Psoas muscle (tissue), 8 donors: ENCODE measurements around the gene RETN. TPM values are rescaled to one million over a fixed set of nuclear protein-coding genes. Genes with fewer than 3 reads are reported as not detected.

Source experiments
- ATAC-seq, 4 donors: fragments of 200-7000 bp; cut with Tn5 transposase; one replicate each; pipeline ENCODE4 v1.9.1; 2020; ENCODE audit warnings: moderate library complexity in 3 of 4, mild to moderate bottlenecking in 2 of 4
- DNase-seq, 2 donors: peaks; one replicate each; pipeline ENCODE4 v3.0.0-alpha.2; 2020
- H3K27ac ChIP-seq: fragments of 200-600 bp; one replicate; pipeline ENCODE4 v1.8.0; 2022
- H3K27me3 ChIP-seq, 3 donors: fragments of 200-600 bp in 1 of 3; one replicate each; pipeline versions ENCODE4 v1.6.1 to v1.8.0; 2013 to 2022; ENCODE audit warnings: low read length in 2 of 3, mild to moderate bottlenecking in 2 of 3, moderate library complexity in 1 of 3; ENCODE audit not compliant: insufficient read depth in 3 of 3
- H3K36me3 ChIP-seq, 2 donors: fragments of 200-600 bp in 1 of 2; one replicate each; pipeline versions ENCODE4 v1.6.1 to v1.8.0; 2013 to 2022; ENCODE audit warnings: low read depth in 1 of 2, mild to moderate bottlenecking in 1 of 2, moderate library complexity in 1 of 2; ENCODE audit not compliant: insufficient read depth in 1 of 2
- H3K4me1 ChIP-seq: fragments of 200-600 bp; one replicate; pipeline ENCODE4 v1.8.0; 2022
- H3K4me3 ChIP-seq: fragments of 200-600 bp; one replicate; pipeline ENCODE4 v1.8.0; 2022; ENCODE audit warnings: mild to moderate bottlenecking
- H3K9me3 ChIP-seq: fragments of 200-600 bp; one replicate; pipeline ENCODE4 v1.8.0; 2022
- WGBS, 3 donors: extraction: QIAGEN DNeasy Blood & Tissue Kit; methylation state at CpG; one replicate each; pipeline versions ENCODE4 v1.1.6 to v1.1.7; 2013; 5-methylcytosine and 5-hydroxymethylcytosine counted together
- intact Hi-C, 2 donors: fragments of 100-400 bp; cut with DNase I; formaldehyde crosslinking; loops; one replicate each; pipeline versions ENCODE4 v1.11.0 to v1.14.2; 2022
- polyA plus RNA-seq, 3 donors: library from polyadenylated mRNA; stranded (reverse); fragments of 200-250 nt; gene quantifications; one replicate each; pipeline ENCODE4 v1.2.3, GENCODE V29; 2013
- total RNA-seq, 4 donors: library from RNA; stranded (reverse); fragmentation: NEBNext Ultra II Directional in 2 of 4; extraction: Animal tissue kit (Norgen Biotek cat#: 25700) in 2 of 4; gene quantifications; one replicate each; pipeline versions ENCODE4 v1.2.1 to v1.2.4, GENCODE V29; 2021 to 2023
- TF ChIP-seq, protein P1 (sequence below): fragments of 200-600 bp; IDR thresholded peaks from one replicate; pipeline ENCODE4 v1.8.0; 2022; ENCODE audit warnings: antibody characterized with exemption
- donor health status: healthy with polysubstance abuse.
- donor health status: DM: no; HTN: no; CAD: no; lungs with moderate emphysema.
- donor health status: Bipolar disorder and iron deficiency.
- donor health status: healthy.
- donor health status: DM: yes; HTN: yes; CAD: no.
- donor health status: DM: no; HTN: no; CAD: no.
- donor health status: DM: no; HTN: no; CAD: no.
- donor health status: DM: yes; HTN: yes; CAD: no.

The RETN gene
- total and polyA plus RNA-seq, 7 donors, result 0.46 to 4.7 (median 0.57) TPM; not detected in 2

DNA sequence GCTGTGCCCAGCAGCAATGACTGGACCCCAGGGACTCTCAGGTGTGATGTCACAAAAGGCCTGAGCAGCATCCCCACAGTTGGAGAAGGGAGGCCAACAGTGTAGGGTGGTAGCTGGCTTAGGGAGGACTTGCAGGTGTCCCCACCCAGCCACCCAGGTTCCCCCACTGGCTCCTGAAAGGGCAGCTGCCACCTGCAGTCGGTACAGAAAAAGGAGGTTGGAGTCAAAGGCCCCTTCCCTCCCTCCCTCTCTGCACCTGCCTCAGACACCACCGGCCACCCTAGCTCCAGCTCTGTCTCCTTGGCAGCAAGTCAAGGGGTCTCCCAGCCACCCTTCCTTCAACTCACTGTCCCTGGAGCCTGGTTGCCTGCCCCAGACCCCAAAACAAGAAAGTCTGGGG lies 35.2 kb upstream of the RETN start, which contains the start of gene PCP2:
Gene PCP2 (minus strand): TSS at position 22 of the 400 bp plus-strand sequence. CDS start 262 bp downstream, outside the sequence.
- intact Hi-C loops, result no loop called here
- no peak within 1 kb of the TSS for H3K27ac ChIP-seq
- 11 to 52% (median 32%) methylated on average over 1 to 2 of the region's 2 CpGs for WGBS, 3 donors
- TF ChIP-seq, protein P1, sequence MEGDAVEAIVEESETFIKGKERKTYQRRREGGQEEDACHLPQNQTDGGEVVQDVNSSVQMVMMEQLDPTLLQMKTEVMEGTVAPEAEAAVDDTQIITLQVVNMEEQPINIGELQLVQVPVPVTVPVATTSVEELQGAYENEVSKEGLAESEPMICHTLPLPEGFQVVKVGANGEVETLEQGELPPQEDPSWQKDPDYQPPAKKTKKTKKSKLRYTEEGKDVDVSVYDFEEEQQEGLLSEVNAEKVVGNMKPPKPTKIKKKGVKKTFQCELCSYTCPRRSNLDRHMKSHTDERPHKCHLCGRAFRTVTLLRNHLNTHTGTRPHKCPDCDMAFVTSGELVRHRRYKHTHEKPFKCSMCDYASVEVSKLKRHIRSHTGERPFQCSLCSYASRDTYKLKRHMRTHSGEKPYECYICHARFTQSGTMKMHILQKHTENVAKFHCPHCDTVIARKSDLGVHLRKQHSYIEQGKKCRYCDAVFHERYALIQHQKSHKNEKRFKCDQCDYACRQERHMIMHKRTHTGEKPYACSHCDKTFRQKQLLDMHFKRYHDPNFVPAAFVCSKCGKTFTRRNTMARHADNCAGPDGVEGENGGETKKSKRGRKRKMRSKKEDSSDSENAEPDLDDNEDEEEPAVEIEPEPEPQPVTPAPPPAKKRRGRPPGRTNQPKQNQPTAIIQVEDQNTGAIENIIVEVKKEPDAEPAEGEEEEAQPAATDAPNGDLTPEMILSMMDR, result no peak
- peaks cover 0 to 25% (median 13%) of the 10 kb centered on the region in 3 donors for H3K27me3 ChIP-seq
- no peaks in the 10 kb centered on the region for H3K36me3 ChIP-seq
- DNase-seq (no peak), ATAC-seq (no peak)
- peaks cover 10% of the 10 kb centered on the region for H3K4me1 ChIP-seq
- H3K4me3 ChIP-seq, result no peak within 1 kb of the TSS
- H3K9me3 ChIP-seq, result no peaks in the 10 kb centered on the region

DNA sequence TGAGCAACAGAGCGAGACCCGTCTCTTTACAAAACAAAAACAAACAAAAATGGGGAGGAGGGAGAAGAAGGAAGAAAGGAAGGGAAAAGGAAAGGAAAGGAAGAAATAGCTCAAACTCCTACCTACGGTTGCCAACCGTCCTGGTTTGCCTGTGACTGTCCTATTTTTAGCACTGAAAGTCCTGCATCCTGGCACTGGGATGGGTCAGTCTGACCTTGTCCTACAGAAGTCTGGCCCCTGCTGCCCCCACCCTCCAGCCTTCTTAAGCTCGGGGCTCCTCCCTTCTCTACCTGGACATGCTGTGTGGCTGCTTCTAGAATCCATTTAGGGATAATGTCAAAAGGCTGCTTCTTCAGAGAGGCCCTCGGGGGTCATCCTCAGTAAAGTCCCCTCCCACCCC lies 33.2 kb upstream of the RETN start:
- intact Hi-C loops, result no loop called here
- no peak for ATAC-seq
- peaks cover 0 to 32% (median 13%) of the 10 kb centered on the region in 3 donors for H3K27me3 ChIP-seq
- TF ChIP-seq, protein P1, result no peak
- no peak overlapping the region for H3K27ac ChIP-seq
- H3K9me3 ChIP-seq, result no peaks in the 10 kb centered on the region
- H3K36me3 ChIP-seq, result no peaks in the 10 kb centered on the region
- H3K4me3 ChIP-seq, result no peak overlapping the region
- no peak for DNase-seq
- H3K4me1 ChIP-seq, result peaks cover 4% of the 10 kb centered on the region
- WGBS, 3 donors, result 41 to 53% (median 49%) methylated on average over 6 of the region's 6 CpGs

DNA sequence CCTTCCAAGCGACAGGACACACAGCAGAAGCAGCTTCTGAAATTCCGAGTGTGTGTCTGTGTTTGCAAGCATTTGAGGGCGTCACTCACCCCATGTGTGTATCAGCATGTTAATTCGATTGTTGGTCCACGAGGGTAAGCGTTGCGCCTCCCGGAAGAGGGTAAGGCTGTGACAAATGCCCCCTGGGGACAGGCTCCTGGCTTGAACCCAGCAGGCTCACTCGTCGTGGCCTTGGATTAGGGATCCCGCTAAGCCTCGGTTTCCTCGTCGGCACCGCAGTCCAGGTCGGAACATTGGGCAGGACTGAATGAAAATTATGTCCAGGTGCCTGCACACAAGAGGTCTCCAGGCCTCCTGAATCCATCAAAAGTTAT lies 32.5 kb upstream of the RETN start:
- DNase-seq (no peak), ATAC-seq (no peak)
- Histone ChIP-seq H3K4me3 (no peak overlapping the region), H3K27me3 (peaks cover 0 to 32% (median 13%) of the 10 kb centered on the region in 3 donors), H3K4me1 (no peaks in the 10 kb centered on the region), H3K36me3 (no peaks in the 10 kb centered on the region), H3K27ac (no peak overlapping the region), H3K9me3 (no peaks in the 10 kb centered on the region)
- TF ChIP-seq, protein P1, result no peak
- 56 to 64% (median 56%) methylated on average over 16 of the region's 16 CpGs for WGBS, 3 donors
- intact Hi-C loops, result no loop called here

DNA sequence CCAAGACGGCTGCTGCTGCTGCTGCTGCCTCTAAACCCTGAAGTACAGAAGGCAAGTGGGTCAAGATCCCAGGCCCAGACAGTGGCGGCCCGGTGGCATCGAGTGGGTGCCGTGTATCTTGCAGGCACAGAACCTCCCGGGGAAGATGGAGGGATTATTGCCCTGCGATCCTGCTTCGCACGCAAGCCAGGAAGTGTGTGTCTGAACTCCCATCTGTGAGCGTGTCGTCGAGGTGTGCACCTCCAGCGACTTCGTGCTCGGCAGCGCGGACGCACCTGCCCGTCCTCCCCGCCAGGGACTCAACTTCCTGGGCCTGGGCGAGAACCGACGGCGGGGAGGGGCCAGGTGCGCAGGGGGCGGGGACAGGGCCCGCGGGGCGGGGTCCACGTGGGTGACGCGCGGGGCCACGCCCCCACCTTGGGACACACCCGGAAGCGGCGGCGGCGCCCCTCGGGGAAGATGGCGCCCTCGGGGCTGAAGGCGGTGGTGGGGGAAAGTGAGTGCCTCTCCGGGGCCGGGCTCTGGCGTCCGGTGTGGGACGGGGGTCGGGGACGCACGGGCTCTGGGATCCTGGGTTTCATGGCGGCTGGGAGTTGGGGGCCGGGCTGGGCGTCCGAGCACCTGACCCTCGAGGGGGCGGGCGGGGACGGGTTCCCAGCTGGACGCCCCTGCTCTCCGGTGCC lies 32.0 kb upstream of the RETN start, which contains the start of gene STXBP2:
Gene STXBP2 (plus strand): TSS at position 420 of the 683 bp plus-strand sequence. CDS start 40 bp downstream, at position 460.
- DNase-seq (peak; percentile 55 to 73), ATAC-seq (peak; percentile 26 to 63 (median 44))
- Histone ChIP-seq H3K9me3 (no peaks in the 10 kb centered on the region), H3K4me3 (peak within 1 kb of the TSS; percentile 46), H3K27ac (peak within 1 kb of the TSS; percentile 30), H3K36me3 (no peaks in the 10 kb centered on the region), H3K4me1 (no peaks in the 10 kb centered on the region), H3K27me3 (peaks cover 0 to 32% (median 13%) of the 10 kb centered on the region in 3 donors)
- 5 to 7% (median 7%) methylated on average over 40 to 61 of the region's 61 CpGs for WGBS, 3 donors
- TF ChIP-seq, protein P1, result no peak
- intact Hi-C loops, result no loop called here
